PFSK-1 (cell line): ENCODE results near the gene DOCK1.

Experiments
- FOXP2 ChIP-seq: optimal IDR thresholded peaks from 2 replicates; pipeline ENCODE3; 2011; ENCODE audit warnings: borderline replicate concordance, control low read depth, inconsistent platforms; ENCODE audit not compliant: insufficient read depth; ENCODE audit errors: extremely low read length, extremely low read depth
- POLR2AphosphoS5 ChIP-seq: IDR thresholded peaks from 2 replicates; pipeline ENCODE4 v1.6.1; 2012; ENCODE audit warnings: low read depth, mild to moderate bottlenecking, control low read depth, low read length, moderate library complexity
- SIN3A ChIP-seq: IDR thresholded peaks from 2 replicates; pipeline ENCODE4 v1.6.1; 2012; ENCODE audit warnings: mild to moderate bottlenecking, low read length, moderate library complexity, borderline replicate concordance; ENCODE audit not compliant: insufficient read depth
- TAF1 ChIP-seq: IDR thresholded peaks from 2 replicates; pipeline ENCODE4 v1.6.1; 2012; ENCODE audit warnings: low read length, control low read depth, borderline replicate concordance; ENCODE audit not compliant: insufficient read depth
- TF ChIP-seq, protein P1 (sequence below), 2 experiments: IDR thresholded peaks; 2 replicates each; pipeline versions ENCODE4 v1.6.1 to v1.8.0; 2011 to 2012; ENCODE audit warnings: low read depth in 2 of 2, low read length in 2 of 2, control low read depth in 1 of 2, inconsistent platforms in 1 of 2, mild to moderate bottlenecking in 1 of 2, moderate library complexity in 1 of 2; ENCODE audit not compliant: insufficient read depth in 1 of 2

DNA sequence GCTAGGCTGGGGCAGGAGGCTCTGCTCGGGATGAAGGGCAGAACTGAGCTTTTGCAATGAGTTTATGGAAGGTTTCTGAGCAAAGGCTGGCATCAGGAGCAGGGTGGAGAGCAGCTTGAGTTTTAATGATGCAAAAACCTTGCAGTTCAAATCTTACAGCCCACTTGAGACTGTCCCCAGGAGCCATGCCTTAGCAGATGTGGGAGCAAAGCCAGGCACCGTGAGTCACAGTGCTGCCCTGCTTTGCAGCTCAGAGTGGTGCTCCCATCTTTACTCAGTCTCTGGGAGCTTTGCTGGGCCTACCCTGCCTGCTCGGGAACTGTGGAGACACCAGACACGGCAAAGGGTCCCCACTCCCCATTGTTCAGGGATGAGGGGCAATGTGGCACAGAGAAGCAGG, 521.5 kb downstream of the DOCK1 start:
- TF ChIP-seq, protein P1, sequence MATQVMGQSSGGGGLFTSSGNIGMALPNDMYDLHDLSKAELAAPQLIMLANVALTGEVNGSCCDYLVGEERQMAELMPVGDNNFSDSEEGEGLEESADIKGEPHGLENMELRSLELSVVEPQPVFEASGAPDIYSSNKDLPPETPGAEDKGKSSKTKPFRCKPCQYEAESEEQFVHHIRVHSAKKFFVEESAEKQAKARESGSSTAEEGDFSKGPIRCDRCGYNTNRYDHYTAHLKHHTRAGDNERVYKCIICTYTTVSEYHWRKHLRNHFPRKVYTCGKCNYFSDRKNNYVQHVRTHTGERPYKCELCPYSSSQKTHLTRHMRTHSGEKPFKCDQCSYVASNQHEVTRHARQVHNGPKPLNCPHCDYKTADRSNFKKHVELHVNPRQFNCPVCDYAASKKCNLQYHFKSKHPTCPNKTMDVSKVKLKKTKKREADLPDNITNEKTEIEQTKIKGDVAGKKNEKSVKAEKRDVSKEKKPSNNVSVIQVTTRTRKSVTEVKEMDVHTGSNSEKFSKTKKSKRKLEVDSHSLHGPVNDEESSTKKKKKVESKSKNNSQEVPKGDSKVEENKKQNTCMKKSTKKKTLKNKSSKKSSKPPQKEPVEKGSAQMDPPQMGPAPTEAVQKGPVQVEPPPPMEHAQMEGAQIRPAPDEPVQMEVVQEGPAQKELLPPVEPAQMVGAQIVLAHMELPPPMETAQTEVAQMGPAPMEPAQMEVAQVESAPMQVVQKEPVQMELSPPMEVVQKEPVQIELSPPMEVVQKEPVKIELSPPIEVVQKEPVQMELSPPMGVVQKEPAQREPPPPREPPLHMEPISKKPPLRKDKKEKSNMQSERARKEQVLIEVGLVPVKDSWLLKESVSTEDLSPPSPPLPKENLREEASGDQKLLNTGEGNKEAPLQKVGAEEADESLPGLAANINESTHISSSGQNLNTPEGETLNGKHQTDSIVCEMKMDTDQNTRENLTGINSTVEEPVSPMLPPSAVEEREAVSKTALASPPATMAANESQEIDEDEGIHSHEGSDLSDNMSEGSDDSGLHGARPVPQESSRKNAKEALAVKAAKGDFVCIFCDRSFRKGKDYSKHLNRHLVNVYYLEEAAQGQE (IDR thresholded peaks at IDR 0.05; ENCODE audit: insufficient read depth in 1 of 2, low read depth in 2 of 2, low read length in 2 of 2): no peak
- TF ChIP-seq POLR2AphosphoS5 (no peak), TAF1 (no peak), FOXP2 (no peak), SIN3A (no peak)
